ENCODE results near the gene IER3IP1. TPM values are rescaled to one million over a fixed set of nuclear protein-coding genes. Genes with fewer than 3 reads are reported as not detected.
A peak's percentile ranks its signal among the peaks of the same experiment; 100 is the strongest.
"Not testable (repeated sequence)": the region's sequence is repeated elsewhere in the genome, so short reads cannot be mapped to it uniquely, and the experiment has no call there.

The IER3IP1 gene
- total RNA-seq, 1 donor from 2014 or later: 16.0 TPM

- no peak overlapping the region for H3K4me3 Mint-ChIP-seq (ENCODE audit: unreplicated experiment)
- no peak for TF ChIP-seq CTCF (IDR thresholded peaks at IDR 0.05; ENCODE audit: unreplicated experiment)
- peaks cover 16% of the 10 kb centered on the region for H3K36me3 Mint-ChIP-seq (ENCODE audit: low read depth, unreplicated experiment)
- no peak overlapping the region for H3K27ac Mint-ChIP-seq (ENCODE audit: unreplicated experiment)
- H3K27me3 Mint-ChIP-seq (ENCODE audit: unreplicated experiment): peaks cover 4% of the 10 kb centered on the region
- DNase-seq (ENCODE audit: low spot score): no peak
- peaks cover 4% of the 10 kb centered on the region for H3K9me3 Mint-ChIP-seq (ENCODE audit: unreplicated experiment)
- peaks cover 4% of the 10 kb centered on the region for H3K4me1 Mint-ChIP-seq (ENCODE audit: unreplicated experiment)
Observed at GRCh38 chr18:47184419-47185050, 8.4 kb upstream of the IER3IP1 start.

- H3K27me3 Mint-ChIP-seq (ENCODE audit: unreplicated experiment); H3K4me1 Mint-ChIP-seq (ENCODE audit: unreplicated experiment); H3K9me3 Mint-ChIP-seq (ENCODE audit: unreplicated experiment); H3K4me3 Mint-ChIP-seq (ENCODE audit: unreplicated experiment); DNase-seq (ENCODE audit: low spot score); H3K27ac Mint-ChIP-seq (ENCODE audit: unreplicated experiment): not testable (repeated sequence)
- H3K36me3 Mint-ChIP-seq (ENCODE audit: low read depth, unreplicated experiment): peaks cover 16% of the 10 kb centered on the region
Observed at GRCh38 chr18:47182156-47182555, 6.0 kb upstream of the IER3IP1 start.

GRCh38 chr18:47180765-47181164, 4.6 kb upstream of the IER3IP1 start:
- Mint-ChIP-seq H3K4me1 (ENCODE audit: unreplicated experiment) (peaks cover 3% of the 10 kb centered on the region), H3K36me3 (ENCODE audit: low read depth, unreplicated experiment) (peaks cover 12% of the 10 kb centered on the region), H3K27ac (ENCODE audit: unreplicated experiment) (no peak overlapping the region), H3K4me3 (ENCODE audit: unreplicated experiment) (no peak overlapping the region), H3K27me3 (ENCODE audit: unreplicated experiment) (peaks cover 6% of the 10 kb centered on the region), H3K9me3 (ENCODE audit: unreplicated experiment) (peaks cover under 1% of the 10 kb centered on the region)
- no peak for DNase-seq (ENCODE audit: low spot score)
- no peak for TF ChIP-seq CTCF (IDR thresholded peaks at IDR 0.05; ENCODE audit: unreplicated experiment)

GRCh38 chr18:47179520-47179919, 3.4 kb upstream of the IER3IP1 start:
- Mint-ChIP-seq H3K27ac (ENCODE audit: unreplicated experiment) (no peak overlapping the region), H3K4me1 (ENCODE audit: unreplicated experiment) (peaks cover 3% of the 10 kb centered on the region), H3K4me3 (ENCODE audit: unreplicated experiment) (no peak overlapping the region), H3K9me3 (ENCODE audit: unreplicated experiment) (no peaks in the 10 kb centered on the region), H3K36me3 (ENCODE audit: low read depth, unreplicated experiment) (peaks cover 4% of the 10 kb centered on the region), H3K27me3 (ENCODE audit: unreplicated experiment) (peaks cover 6% of the 10 kb centered on the region)
- no peak for DNase-seq (ENCODE audit: low spot score)
- no peak for TF ChIP-seq CTCF (IDR thresholded peaks at IDR 0.05; ENCODE audit: unreplicated experiment)

- DNase-seq (ENCODE audit: low spot score): peak; percentile 8
- Mint-ChIP-seq H3K4me1 (ENCODE audit: unreplicated experiment) (peaks cover 3% of the 10 kb centered on the region), H3K36me3 (ENCODE audit: low read depth, unreplicated experiment) (no peaks in the 10 kb centered on the region), H3K27me3 (ENCODE audit: unreplicated experiment) (peaks cover 4% of the 10 kb centered on the region), H3K27ac (ENCODE audit: unreplicated experiment) (no peak overlapping the region), H3K4me3 (ENCODE audit: unreplicated experiment) (no peak overlapping the region), H3K9me3 (ENCODE audit: unreplicated experiment) (no peaks in the 10 kb centered on the region)
- no peak for TF ChIP-seq CTCF (IDR thresholded peaks at IDR 0.05; ENCODE audit: unreplicated experiment)
Observed at GRCh38 chr18:47175283-47175897, 774 bp downstream of the IER3IP1 start.

Data from endothelial cell (in vitro differentiated cells).